Measurements from ENCODE around the gene NEUROD2.

The NEUROD2 gene

DNA sequence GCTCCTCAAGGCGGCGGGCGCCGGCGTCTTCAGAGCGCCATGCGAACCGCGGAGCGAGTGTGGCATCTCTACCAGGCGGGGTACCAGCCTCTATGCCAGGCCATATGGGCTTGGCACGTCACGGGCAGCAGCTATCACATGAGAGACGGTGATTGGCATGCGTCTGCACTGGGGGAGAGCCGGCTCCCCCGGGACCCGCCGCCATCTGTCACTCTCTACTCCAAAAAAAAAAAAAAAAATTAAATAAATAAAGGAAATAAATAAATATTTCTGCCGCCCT lies at the start of gene NEUROD2:
NEUROD2 (minus strand) TSS at position 70 of the 280 bp plus-strand sequence. CDS start 1,321 bp downstream, outside the sequence.
- DNase-seq (ENCODE audit: low read depth in 3 of 3, low spot score in 1 of 3): no peak

- no peak for DNase-seq (ENCODE audit: low read depth in 3 of 3, low spot score in 1 of 3)
These were observed 47.4 kb upstream of the NEUROD2 start for GRCh38 chr17:39655105-39655504.

DNA sequence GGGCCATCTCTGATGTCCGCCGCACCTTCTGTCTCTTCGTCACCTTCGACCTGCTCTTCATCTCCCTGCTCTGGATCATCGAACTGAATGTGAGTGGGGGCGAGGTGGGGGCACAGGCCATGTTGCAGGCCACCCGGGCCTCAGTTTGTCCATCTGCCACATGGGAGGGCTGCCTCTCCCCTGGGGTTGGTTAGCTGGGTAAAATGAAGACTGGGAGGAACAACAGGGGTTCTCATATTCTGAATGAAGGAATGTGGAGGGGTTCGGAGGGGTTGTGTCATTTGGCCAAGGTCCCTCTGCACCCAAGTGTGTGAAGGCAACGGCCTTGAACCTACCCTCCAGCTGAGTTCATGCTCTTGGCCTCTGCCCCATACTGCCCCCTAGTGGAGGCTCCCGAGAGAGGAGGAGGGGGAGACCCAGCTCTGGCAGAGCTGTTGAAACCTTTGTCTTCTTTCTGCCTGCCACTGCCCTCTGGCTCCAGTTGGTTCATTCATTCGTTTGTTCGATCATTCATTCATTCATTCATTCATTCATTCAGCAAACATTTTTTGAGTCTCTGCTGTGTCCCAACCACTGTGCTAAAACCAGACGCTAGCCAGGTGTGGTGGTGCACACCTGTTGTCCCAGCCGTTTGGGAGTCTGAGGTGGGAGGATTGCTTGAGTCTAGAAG lies 46.1 kb upstream of the NEUROD2 start:
- DNase-seq (ENCODE audit: low read depth in 3 of 3, low spot score in 1 of 3): peak; percentile 49 to 73 (median 49)

DNA sequence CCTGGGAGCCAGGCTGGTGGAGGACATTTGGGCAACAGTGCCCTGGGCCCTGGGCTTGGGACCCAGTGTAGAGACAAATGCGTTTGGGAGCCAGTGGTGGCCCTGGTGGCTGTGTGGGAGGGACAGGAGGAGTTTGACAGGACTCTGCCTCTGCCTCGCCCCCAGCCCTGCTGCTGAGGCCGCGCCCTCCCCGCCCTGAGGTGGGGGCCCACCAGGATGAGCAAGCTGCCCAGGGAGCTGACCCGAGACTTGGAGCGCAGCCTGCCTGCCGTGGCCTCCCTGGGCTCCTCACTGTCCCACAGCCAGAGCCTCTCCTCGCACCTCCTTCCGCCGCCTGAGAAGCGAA lies 45.6 kb upstream of the NEUROD2 start:
- DNase-seq (ENCODE audit: low read depth in 3 of 3, low spot score in 1 of 3): no peak

GRCh38 chr17:39652587-39653315 lies 45.0 kb upstream of the NEUROD2 start:
- no peak for DNase-seq (ENCODE audit: low read depth in 3 of 3, low spot score in 1 of 3)

DNA sequence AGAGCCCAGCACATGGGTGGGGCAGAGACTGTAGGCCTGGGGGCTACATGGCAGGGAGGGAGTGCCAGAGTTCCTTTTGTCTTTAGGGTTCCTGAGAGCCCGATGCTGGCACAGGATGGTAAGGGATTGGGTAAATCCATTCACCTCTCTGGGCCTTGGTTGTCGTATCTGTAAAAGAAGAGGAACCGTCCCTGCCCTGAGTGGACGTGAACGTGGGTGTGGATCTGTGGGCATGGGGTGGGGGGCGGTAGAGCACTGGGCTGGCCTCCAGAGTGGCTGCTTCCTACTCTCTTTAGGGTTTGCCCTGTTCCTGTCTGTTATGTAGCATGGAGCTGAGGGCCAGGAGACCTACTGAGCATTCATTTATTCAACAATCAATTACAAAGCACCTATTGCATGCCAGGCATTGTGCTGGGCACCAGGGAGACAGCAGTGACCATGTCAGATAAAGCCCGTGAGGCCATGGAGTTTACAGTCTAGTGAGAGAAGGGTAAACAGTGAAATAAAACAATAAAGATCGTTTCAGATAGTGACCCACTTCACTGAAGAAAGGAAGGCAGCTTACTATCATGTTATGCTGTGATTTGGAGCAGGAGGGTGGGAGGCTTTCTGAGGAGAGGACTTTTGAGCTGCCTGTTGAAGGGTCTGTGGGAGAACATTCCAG lies 44.3 kb upstream of the NEUROD2 start:
- no peak for DNase-seq (ENCODE audit: low read depth in 3 of 3, low spot score in 1 of 3)

DNA sequence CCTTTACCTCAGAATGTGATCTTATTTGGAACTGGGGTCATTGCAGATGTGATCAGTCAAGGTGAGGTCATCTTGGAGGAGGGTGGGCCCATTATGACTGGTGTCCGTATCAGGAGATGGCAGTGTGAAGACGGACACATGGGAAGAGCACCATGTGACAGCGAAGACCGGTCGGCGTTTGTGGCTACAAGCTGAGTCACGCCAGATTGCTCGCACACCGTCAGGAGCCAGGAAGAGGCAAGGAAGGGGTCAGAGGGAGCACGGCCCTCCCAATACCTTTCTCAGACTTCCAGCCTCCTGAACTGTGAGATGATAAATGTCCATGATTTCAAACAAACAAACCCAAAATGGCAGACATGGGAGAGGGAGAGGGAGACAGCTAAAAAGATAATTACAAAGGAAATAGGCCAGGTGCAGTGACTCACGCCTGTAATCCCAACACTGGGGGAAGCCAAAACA lies 42.4 kb upstream of the NEUROD2 start:
- no peak for DNase-seq (ENCODE audit: low read depth in 3 of 3, low spot score in 1 of 3)

DNA sequence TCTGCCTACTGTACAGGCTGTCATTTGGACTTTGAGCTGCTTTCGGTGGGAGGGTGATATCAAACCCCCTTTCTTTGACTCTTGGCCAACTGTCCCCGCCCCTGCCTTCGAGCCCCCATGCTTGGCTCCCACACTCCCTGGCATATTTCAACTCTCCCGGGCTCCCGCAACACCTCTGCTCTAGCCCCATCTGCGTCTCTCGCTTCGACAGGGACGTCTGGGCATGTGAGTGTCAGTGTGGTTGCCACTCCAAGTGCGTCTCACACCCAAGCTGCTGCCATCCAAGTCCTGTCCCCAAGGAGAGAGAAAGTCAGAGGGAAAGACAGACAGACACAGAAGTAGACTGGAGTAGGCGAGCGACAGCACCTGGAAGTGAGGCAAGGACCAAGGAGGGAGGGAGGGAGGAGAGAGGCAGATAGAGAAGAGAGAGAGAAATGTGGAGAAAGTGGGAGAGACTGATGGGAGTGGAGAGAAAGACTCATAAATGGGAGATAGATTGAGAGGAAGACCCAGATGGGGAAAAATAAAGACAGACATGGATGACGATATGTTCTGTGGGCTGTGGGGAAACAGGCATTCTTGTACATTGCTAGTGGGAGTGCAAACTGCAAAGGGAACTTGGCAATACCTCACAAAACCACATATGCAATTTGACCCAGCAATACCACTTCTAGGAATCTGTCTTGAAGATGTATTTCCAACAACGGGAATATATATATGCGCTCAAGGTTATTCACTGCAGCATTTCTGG lies 41.1 kb upstream of the NEUROD2 start:
- no peak for DNase-seq (ENCODE audit: low read depth in 3 of 3, low spot score in 1 of 3)

DNA sequence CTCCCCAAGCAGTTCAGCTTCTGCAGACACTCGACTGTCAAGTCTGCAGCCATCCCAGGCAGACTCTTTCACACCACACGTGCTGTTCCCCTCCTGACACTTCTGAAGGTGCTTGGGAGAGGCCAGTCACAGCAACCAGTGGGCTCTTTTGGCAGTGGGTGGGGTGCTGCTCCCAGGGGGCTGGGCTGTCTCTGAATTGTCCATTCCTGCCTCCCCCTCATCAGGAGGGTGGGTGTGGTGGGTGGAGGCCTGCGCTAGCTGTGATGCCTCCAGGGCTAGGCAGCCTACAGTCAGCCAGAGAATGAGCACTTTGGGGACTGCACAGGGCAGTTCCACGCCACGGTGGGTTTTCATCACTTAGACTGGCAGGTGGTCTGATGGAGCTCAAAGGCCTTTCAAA lies 39.5 kb upstream of the NEUROD2 start:
- no peak for DNase-seq (ENCODE audit: low read depth in 3 of 3, low spot score in 1 of 3)

DNA sequence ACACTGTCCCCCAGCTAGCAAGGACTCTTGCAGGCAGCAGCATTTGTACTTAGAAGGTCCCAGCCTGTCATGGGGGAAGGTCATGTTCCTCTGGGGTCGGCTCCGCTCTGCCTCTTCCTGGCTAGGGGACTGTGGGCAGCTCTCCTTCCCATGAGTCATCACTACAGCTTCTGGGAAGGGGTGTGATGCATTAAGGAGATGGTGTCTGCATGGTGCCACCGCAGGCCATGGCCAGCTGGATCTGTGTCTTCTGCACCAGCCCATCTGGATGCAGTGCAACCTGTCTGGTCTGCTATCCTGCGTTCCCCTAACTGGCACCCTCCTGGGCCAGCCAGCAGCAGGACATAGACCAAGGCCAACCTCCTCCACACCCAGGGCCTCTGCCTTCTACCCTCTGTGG lies 35.6 kb upstream of the NEUROD2 start:
- no peak for DNase-seq (ENCODE audit: low read depth in 3 of 3, low spot score in 1 of 3)

- no peak for DNase-seq (ENCODE audit: low read depth in 3 of 3, low spot score in 1 of 3)
These were observed 34.8 kb upstream of the NEUROD2 start for GRCh38 chr17:39642291-39643074.

DNA sequence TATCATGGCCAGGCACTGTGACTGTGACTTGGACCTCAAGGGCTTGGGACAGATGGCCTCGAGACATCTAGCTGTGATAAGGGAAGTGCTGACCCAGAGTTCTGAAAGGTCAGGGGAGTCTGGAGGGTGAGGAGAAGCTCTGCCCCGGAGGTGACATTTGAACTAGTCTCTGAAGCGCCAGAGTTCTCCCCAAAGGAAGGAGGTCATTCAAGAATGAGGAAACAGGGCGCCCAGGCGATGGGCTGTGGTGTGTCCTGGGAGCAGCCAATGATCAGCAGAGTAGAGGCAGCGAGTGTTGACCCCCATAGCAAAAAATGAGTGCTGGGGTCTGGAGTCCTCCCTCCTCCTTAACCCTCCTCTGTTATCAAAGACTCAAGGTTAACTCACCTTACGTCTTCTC lies 34.2 kb upstream of the NEUROD2 start:
- no peak for DNase-seq (ENCODE audit: low read depth in 3 of 3, low spot score in 1 of 3)

GRCh38 chr17:39641097-39641496 lies 33.4 kb upstream of the NEUROD2 start:
- DNase-seq (ENCODE audit: low read depth in 3 of 3, low spot score in 1 of 3): no peak

DNA sequence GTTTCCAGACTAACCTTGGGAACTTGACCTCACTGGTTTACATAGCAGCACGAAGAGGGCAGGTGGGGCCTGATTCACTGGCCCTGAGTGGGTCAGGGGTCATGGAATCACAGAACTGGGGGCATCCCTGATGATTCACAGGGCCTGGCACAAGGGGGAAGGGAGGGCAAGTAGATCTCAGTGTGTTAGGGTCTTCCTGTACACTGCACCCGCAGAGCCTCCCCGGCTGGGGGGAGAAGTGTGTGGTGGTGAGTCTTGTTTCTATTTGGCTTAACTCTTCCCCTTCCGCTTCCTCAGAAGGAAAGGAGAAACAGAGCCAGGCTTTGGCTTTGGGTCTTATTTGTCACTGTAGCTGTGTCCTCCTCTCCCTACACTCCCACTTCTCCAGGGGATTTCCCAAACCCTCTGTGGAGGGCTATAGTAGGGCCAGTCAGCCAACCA lies 32.9 kb upstream of the NEUROD2 start:
- DNase-seq (ENCODE audit: low read depth in 3 of 3, low spot score in 1 of 3): no peak

GRCh38 chr17:39639566-39640458 lies 32.1 kb upstream of the NEUROD2 start:
- DNase-seq (ENCODE audit: low read depth in 3 of 3, low spot score in 1 of 3): no peak

DNA sequence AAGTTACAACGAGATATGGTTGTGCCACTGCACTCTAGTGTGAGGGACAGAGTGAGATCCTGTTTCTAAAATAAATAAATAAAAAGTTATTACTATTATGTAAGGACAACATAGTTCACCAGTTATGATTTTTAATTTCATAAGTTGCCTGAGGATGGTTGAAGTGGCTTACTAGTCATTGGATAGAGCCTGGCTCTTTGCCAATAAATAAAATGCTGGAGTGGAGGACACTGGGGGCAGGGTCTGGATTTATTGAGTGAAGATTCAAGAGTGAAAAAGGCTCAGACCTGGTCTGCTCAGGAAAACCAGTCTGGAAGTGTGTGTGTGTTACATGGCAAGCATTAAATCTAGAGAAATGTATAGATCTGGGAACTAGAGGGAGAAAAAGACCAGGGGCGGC lies 31.3 kb upstream of the NEUROD2 start:
- no peak for DNase-seq (ENCODE audit: low read depth in 3 of 3, low spot score in 1 of 3)

- DNase-seq (ENCODE audit: low read depth in 3 of 3, low spot score in 1 of 3): no peak
These were observed 30.6 kb upstream of the NEUROD2 start for GRCh38 chr17:39638317-39638716.

- peak; percentile 72 to 89 (median 73) for DNase-seq (ENCODE audit: low read depth in 3 of 3, low spot score in 1 of 3)
These were observed 29.4 kb upstream of the NEUROD2 start, which contains the start of gene STARD3 for GRCh38 chr17:39636927-39637736. Gene STARD3 (plus strand): TSS chr17:39637144. CDS start chr17:39653532, 16,388 bp downstream.

GRCh38 chr17:39636587-39636926 lies 28.8 kb upstream of the NEUROD2 start:
- DNase-seq (ENCODE audit: low read depth in 3 of 3, low spot score in 1 of 3): no peak

Data from stimulated activated CD4-positive, alpha-beta T cell treated with anti-CD3 and anti-CD28 coated beads, TNF-alpha, amount 100 ng/mL, for 1 hour (primary cell).